Colonic mucosa (tissue), 4 donors: ENCODE results near the gene ATXN10. TPM values are rescaled to one million over a fixed set of nuclear protein-coding genes. Genes with fewer than 3 reads are reported as not detected.
A peak's percentile ranks its signal among the peaks of the same experiment; 100 is the strongest.
"Not testable (repeated sequence)": the region's sequence is repeated elsewhere in the genome, so short reads cannot be mapped to it uniquely, and the experiment has no call there.

Experiments
- DNase-seq: peaks from one replicate; pipeline ENCODE4 v3.0.0-alpha.2; 2020
- H3K27ac ChIP-seq: fragments of 200-600 bp; one replicate; pipeline ENCODE4 v1.8.0; 2021
- H3K27me3 ChIP-seq: fragments of 200-600 bp; one replicate; pipeline ENCODE4 v1.8.0; 2021
- H3K36me3 ChIP-seq: fragments of 200-600 bp; one replicate; pipeline ENCODE4 v1.8.0; 2021
- H3K4me1 ChIP-seq: fragments of 200-600 bp; one replicate; pipeline ENCODE4 v1.8.0; 2021; ENCODE audit warnings: mild to moderate bottlenecking
- H3K4me3 ChIP-seq: fragments of 200-600 bp; one replicate; pipeline ENCODE4 v1.8.0; 2021
- H3K9ac ChIP-seq, 2 donors: one replicate each; pipeline ENCODE4 v1.7.0; 2013; ENCODE audit warnings: control low read depth in 2 of 2, low read depth in 2 of 2, low read length in 2 of 2
- H3K9me3 ChIP-seq: fragments of 200-600 bp; one replicate; pipeline ENCODE4 v1.8.0; 2021
- CTCF ChIP-seq: fragments of 200-600 bp; IDR thresholded peaks from one replicate; pipeline ENCODE4 v1.8.0; 2022; ENCODE audit warnings: antibody characterized with exemption, mild to moderate bottlenecking
- intact Hi-C: fragments of 100-400 bp; cut with DNase I; formaldehyde crosslinking; loops from one replicate; pipeline ENCODE4 v1.14.1; 2022
- total RNA-seq, 2 donors: library from RNA; stranded (reverse); fragmentation: NEBNext Ultra II Directional in 1 of 2; extraction: Animal tissue kit (Norgen Biotek cat#: 25700) in 1 of 2; gene quantifications; one replicate each; pipeline ENCODE4 v1.2.1, GENCODE V29; 2021
- donor health status: healthy.
- donor health status: DM: no; HTN: no; CAD: no.
- donor health status: DM: no; HTN: no; CAD: no.

Gene ATXN10
- total RNA-seq, 2 donors from 2014 or later: 90.5 to 94.9 TPM

- no peak for DNase-seq
- H3K9me3 ChIP-seq: no peaks in the 10 kb centered on the region
- TF ChIP-seq CTCF: no peak
- peak overlapping the region; percentile 46 for H3K27ac ChIP-seq
- intact Hi-C loops: no loop called here
- H3K27me3 ChIP-seq: no peaks in the 10 kb centered on the region
- no peak overlapping the region for H3K9ac ChIP-seq
- H3K4me1 ChIP-seq: no peaks in the 10 kb centered on the region
- H3K36me3 ChIP-seq: no peaks in the 10 kb centered on the region
- no peak overlapping the region for H3K4me3 ChIP-seq
Observed at GRCh38 chr22:45667486-45667885, 4.1 kb upstream of the ATXN10 start.

GRCh38 chr22:45670363-45670762 is 1.3 kb upstream of the ATXN10 start:
- H3K4me1 ChIP-seq, H3K4me3 ChIP-seq, intact Hi-C loops, DNase-seq, H3K9me3 ChIP-seq, H3K27me3 ChIP-seq, H3K36me3 ChIP-seq, H3K27ac ChIP-seq: not testable (repeated sequence)
- H3K9ac ChIP-seq: peak overlapping the region in 1 of 2 donors; percentile 66

GRCh38 chr22:45670981-45671782 is 452 bp upstream of the ATXN10 start:
- peak overlapping the region; percentile 66 to 98 for H3K9ac ChIP-seq
- H3K36me3 ChIP-seq: no peaks in the 10 kb centered on the region
- no peaks in the 10 kb centered on the region for H3K27me3 ChIP-seq
- no peak for TF ChIP-seq CTCF
- H3K27ac ChIP-seq: peak overlapping the region; percentile 72
- DNase-seq: peak; percentile 54
- no peaks in the 10 kb centered on the region for H3K9me3 ChIP-seq
- H3K4me3 ChIP-seq: peak overlapping the region; percentile 91
- intact Hi-C loops: no loop called here
- no peaks in the 10 kb centered on the region for H3K4me1 ChIP-seq

- peak overlapping the region; percentile 72 for H3K27ac ChIP-seq
Observed at GRCh38 chr22:45672564-45673481, 1.2 kb downstream of the ATXN10 start.

GRCh38 chr22:45673482-45674175 is 2.0 kb downstream of the ATXN10 start:
- DNase-seq: no peak
- Histone ChIP-seq H3K9me3 (no peaks in the 10 kb centered on the region), H3K36me3 (no peaks in the 10 kb centered on the region), H3K27ac (no peak overlapping the region), H3K9ac (no peak overlapping the region), H3K4me1 (no peaks in the 10 kb centered on the region), H3K4me3 (no peak overlapping the region), H3K27me3 (no peaks in the 10 kb centered on the region)
- intact Hi-C loops: no loop called here
- no peak for TF ChIP-seq CTCF

More at GRCh38 chr22:45672564-45673481, 1.2 kb downstream of the ATXN10 start:
- intact Hi-C loops: no loop called here
- Histone ChIP-seq H3K9ac (peak overlapping the region; percentile 88 to 98), H3K9me3 (no peaks in the 10 kb centered on the region), H3K36me3 (no peaks in the 10 kb centered on the region), H3K4me3 (peak overlapping the region; percentile 91), H3K4me1 (no peaks in the 10 kb centered on the region), H3K27me3 (no peaks in the 10 kb centered on the region)
- no peak for TF ChIP-seq CTCF
- DNase-seq: no peak
